ENCODE results near the gene ZBTB45. TPM values are rescaled to one million over a fixed set of nuclear protein-coding genes. Genes with fewer than 3 reads are reported as not detected.
A peak's percentile ranks its signal among the peaks of the same experiment; 100 is the strongest.

The ZBTB45 gene
- total and polyA plus RNA-seq, 9 of the 15 experiments (the other 6 are each of a cell fraction or from before 2014, with no cell fraction given): 0.08 to 16.1 (median 1.8) TPM

DNA sequence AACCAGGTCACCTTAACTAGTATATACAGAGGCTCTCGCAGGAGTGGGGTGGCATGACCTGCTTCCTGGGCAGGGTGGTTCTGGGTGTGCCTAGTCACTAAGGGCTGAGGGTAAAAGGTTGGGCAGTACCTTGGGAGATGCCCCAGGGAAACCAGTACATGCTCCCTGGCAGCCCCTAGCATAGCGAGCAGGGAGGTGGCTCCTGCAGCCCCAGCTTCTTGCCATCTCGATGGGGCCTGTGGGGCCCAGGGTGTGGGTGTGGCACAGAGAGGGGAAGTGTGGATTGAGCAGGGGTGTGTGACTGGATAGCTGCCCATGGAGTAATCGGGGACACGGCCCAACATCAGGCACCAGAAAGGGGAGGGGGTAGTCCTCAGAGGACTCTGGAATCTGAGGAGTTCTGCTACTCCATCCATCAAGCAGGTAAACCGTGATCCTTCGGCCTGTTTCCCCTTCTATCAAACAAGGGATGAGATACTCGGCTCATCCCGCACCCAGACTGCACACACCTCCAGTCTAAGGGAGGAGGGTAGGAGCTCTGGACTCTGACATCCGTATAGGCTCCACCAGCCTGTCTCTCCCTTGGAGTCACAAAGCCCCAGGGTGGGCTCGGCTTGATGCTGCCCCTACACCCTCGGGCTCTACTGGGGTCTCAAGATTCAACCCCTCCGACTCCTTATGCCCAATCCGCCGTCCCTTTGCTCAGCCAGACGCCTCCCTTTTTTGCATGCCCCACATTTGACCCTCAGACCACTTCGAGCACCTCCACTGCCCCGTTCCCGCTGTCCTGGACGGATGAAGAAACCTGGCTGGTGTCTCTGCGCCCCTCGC, 1.1 kb downstream of the ZBTB45 start:
- Histone ChIP-seq H3K4me2 (ENCODE audit: insufficient read depth, low read length) (peak overlapping the region; percentile 98), H3K9me3 (replicated peaks; ENCODE audit: control insufficient read depth, insufficient read depth, low read depth, low read length) (no peaks in the 10 kb centered on the region), H4K20me1 (replicated peaks; ENCODE audit: control insufficient read depth, insufficient read depth, low read length) (no peaks in the 10 kb centered on the region), H3K79me2 (ENCODE audit: control insufficient read depth, insufficient read depth, low read length) (peaks cover 55% of the 10 kb centered on the region), H3K9me1 (ENCODE audit: control insufficient read depth, insufficient read depth, low read length) (peaks cover 5% of the 10 kb centered on the region), H3K4me1 (replicated peaks in 1 of 2; ENCODE audit: control insufficient read depth in 2 of 2, insufficient read depth in 2 of 2, low read length in 2 of 2) (peaks cover 9 to 56% of the 10 kb centered on the region in 2 experiments), H3K27ac (ENCODE audit: extremely low read depth, low read depth, low read length) (peak overlapping the region; percentile 92), H3K4me3 (peak overlapping the region; percentile 79), H3K9ac (ENCODE audit: insufficient read depth in 1 of 2, low read depth in 2 of 2, low read length in 2 of 2) (peak overlapping the region; percentile 95 to 97), H3K27me3 (ENCODE audit: control insufficient read depth in 2 of 2, insufficient read depth in 2 of 2, low read length in 2 of 2) (no peaks in the 10 kb centered on the region), H2AFZ (ENCODE audit: low read depth, low read length) (peak overlapping the region; percentile 99; the same call in 1 of the 2 replicates), H3K36me3 (ENCODE audit: control insufficient read depth, insufficient read depth, low read length) (peaks cover 29% of the 10 kb centered on the region; the same call in 2 of the 3 replicates)
- no peak for DNase-seq (ENCODE audit: extremely low read depth in 1 of 4, low spot score in 3 of 4)
- ChIA-PET POLR2A (interaction anchor here (0.6 to 2.3 kb wide), 16 partner anchors 9 to 335 kb away, joined by 3 to 14 read pairs (median 4); partner anchors contain the start of genes CHMP2A, TRIM28, ZNF274 and ZNF837), CTCF (ENCODE audit: low intra/inter-chr PET ratio) (interaction anchor here (0.6 to 2.7 kb wide), 6 partner anchors 26 to 806 kb away, joined by 3 to 23 read pairs (median 4); partner anchors contain the start of genes TRIM28 and ZNF274)
- ATAC-seq: no peak
- BruUV-seq (replicated peaks): no TSS peak
- no peak for FAIRE-seq
- WGBS (ENCODE audit: insufficient coverage, low coverage, missing lambda C conversion rate): 17% methylated on average over 21 of the region's 22 CpGs
- in situ Hi-C loops (cut with MboI): no loop called here
- intact Hi-C loops (cut with micrococcal nuclease): loop anchor here (1.0 kb wide), 4 partner anchors 42 to 299 kb away; partner anchors contain the start of genes ZNF446 and ZSCAN22
- TF ChIP-seq, protein P1, sequence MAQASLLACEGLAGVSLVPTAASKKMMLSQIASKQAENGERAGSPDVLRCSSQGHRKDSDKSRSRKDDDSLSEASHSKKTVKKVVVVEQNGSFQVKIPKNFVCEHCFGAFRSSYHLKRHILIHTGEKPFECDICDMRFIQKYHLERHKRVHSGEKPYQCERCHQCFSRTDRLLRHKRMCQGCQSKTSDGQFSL (CRISPR knock-in tag; IDR thresholded peaks at IDR 0.05): no peak
- TF ChIP-seq, protein P1 (tag; IDR thresholded peaks at IDR 0.05): no peak
- TF ChIP-seq, protein P2, sequence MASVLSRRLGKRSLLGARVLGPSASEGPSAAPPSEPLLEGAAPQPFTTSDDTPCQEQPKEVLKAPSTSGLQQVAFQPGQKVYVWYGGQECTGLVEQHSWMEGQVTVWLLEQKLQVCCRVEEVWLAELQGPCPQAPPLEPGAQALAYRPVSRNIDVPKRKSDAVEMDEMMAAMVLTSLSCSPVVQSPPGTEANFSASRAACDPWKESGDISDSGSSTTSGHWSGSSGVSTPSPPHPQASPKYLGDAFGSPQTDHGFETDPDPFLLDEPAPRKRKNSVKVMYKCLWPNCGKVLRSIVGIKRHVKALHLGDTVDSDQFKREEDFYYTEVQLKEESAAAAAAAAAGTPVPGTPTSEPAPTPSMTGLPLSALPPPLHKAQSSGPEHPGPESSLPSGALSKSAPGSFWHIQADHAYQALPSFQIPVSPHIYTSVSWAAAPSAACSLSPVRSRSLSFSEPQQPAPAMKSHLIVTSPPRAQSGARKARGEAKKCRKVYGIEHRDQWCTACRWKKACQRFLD (CRISPR knock-in tag; IDR thresholded peaks at IDR 0.05): no peak
- TF ChIP-seq, protein P3, sequence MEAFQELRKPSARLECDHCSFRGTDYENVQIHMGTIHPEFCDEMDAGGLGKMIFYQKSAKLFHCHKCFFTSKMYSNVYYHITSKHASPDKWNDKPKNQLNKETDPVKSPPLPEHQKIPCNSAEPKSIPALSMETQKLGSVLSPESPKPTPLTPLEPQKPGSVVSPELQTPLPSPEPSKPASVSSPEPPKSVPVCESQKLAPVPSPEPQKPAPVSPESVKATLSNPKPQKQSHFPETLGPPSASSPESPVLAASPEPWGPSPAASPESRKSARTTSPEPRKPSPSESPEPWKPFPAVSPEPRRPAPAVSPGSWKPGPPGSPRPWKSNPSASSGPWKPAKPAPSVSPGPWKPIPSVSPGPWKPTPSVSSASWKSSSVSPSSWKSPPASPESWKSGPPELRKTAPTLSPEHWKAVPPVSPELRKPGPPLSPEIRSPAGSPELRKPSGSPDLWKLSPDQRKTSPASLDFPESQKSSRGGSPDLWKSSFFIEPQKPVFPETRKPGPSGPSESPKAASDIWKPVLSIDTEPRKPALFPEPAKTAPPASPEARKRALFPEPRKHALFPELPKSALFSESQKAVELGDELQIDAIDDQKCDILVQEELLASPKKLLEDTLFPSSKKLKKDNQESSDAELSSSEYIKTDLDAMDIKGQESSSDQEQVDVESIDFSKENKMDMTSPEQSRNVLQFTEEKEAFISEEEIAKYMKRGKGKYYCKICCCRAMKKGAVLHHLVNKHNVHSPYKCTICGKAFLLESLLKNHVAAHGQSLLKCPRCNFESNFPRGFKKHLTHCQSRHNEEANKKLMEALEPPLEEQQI (IDR thresholded peaks at IDR 0.05): no peak
- no peak for TF ChIP-seq XRCC4 (IDR thresholded peaks at IDR 0.05; ENCODE audit: extremely low read depth, insufficient read depth, insufficient read length)
- TF ChIP-seq NCOA2 (IDR thresholded peaks at IDR 0.05; ENCODE audit: partially characterized antibody in 2 of 2): no peak
- TF ChIP-seq, protein P4, sequence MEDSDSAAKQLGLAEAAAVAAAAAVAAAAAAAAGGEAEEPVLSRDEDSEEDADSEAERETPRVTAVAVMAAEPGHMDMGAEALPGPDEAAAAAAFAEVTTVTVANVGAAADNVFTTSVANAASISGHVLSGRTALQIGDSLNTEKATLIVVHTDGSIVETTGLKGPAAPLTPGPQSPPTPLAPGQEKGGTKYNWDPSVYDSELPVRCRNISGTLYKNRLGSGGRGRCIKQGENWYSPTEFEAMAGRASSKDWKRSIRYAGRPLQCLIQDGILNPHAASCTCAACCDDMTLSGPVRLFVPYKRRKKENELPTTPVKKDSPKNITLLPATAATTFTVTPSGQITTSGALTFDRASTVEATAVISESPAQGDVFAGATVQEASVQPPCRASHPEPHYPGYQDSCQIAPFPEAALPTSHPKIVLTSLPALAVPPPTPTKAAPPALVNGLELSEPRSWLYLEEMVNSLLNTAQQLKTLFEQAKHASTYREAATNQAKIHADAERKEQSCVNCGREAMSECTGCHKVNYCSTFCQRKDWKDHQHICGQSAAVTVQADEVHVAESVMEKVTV (CRISPR knock-in tag; IDR thresholded peaks at IDR 0.05): peak; percentile 9; the same call in 1 of the 2 replicates
- TF ChIP-seq SREBF1 (IDR thresholded peaks at IDR 0.05; ENCODE audit: borderline replicate concordance, low read depth, low read length): no peak
- TF ChIP-seq, protein P5, sequence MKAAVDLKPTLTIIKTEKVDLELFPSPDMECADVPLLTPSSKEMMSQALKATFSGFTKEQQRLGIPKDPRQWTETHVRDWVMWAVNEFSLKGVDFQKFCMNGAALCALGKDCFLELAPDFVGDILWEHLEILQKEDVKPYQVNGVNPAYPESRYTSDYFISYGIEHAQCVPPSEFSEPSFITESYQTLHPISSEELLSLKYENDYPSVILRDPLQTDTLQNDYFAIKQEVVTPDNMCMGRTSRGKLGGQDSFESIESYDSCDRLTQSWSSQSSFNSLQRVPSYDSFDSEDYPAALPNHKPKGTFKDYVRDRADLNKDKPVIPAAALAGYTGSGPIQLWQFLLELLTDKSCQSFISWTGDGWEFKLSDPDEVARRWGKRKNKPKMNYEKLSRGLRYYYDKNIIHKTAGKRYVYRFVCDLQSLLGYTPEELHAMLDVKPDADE (conservative IDR thresholded peaks at IDR 0.05; ENCODE audit: control insufficient read depth, low read depth, low read length): 0 out of 2 replicates have a peak, but pooled peaks have one; percentile 6

All from K562 (cell line).